Activated CD8-positive, alpha-beta memory T cell treated with anti-CD3 and anti-CD28 coated beads for 24 hours (primary cell): ENCODE measurements around the gene ZDHHC14.
A peak's percentile ranks its signal among the peaks of the same experiment; 100 is the strongest.
"Not testable (repeated sequence)": the region's sequence is repeated elsewhere in the genome, so short reads cannot be mapped to it uniquely, and the experiment has no call there.

Experiments used
- DNase-seq: peaks from one replicate; pipeline ENCODE4 v3.0.0-alpha.2; 2020

The ZDHHC14 gene

DNA sequence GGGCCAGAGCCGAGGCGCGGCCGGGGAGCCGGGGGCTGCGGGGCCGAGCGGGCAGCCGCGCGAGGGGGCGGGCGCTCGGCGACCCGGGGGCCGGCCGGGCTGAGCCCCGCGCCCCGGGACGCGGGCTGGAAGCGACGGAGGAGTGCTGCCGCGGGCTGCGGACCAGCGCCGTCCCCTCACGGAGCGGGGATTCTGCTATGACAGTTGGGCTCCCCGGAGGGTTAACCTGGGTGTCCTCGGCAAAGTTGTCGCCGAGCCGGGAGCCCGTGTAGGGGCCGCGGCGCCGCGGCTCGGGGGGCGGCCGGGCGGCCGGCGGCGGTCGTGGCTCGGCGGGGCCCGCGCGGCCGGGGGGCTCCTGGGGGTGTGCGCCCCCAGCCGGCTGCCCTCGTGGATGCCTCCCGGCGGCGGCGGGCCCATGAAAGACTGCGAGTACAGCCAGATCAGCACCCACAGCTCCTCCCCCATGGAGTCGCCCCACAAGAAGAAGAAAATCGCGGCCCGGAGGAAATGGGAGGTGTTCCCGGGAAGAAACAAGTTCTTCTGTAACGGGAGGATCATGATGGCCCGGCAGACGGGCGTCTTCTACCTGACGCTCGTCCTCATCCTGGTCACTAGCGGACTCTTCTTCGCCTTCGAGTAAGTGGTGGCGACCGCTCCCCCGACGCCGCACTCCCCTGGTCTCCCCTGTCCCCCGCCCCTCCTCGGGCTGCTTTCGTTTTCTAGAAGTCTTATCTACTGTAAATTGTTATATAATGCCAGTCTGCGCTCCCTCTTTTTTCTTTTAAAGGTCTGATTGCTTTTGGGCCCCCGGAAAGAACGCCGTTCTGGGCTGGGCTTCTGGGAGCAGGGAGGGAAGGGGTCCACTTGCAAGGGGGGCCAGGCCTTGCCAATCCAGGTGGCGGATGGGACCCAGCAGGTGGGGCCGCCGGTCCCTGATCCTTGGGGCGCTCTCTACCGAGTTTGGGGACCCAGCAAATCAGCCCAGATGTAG is 936 bp downstream of the ZDHHC14 start:
- DNase-seq: peak; percentile 84

- DNase-seq: no peak
Observed at GRCh38 chr6:157382821-157383220, 1.8 kb downstream of the ZDHHC14 start.

GRCh38 chr6:157383471-157383870 is 2.5 kb downstream of the ZDHHC14 start:
- no peak for DNase-seq

DNA sequence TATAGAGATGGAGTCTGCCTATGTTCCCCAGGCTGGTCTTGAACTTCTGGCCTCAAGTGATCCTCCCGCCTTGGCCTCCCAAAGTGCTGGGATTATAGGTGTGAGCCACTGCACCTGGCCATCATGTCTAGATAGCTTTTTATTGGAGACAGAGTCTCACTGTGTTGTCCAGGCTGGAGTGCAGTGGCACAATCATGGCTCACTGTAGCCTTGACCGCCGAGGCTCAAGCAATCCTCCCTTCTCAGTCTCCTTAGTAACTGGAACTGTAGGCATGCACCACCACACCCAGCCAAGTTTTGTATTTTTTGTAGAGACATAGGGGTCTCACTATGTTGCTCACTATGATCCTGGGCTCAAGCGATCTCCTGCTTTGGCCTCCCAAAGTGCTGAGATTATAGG is 4.0 kb downstream of the ZDHHC14 start:
- not testable (repeated sequence) for DNase-seq

- DNase-seq: no peak
Observed at GRCh38 chr6:157385482-157385881, 4.5 kb downstream of the ZDHHC14 start.

GRCh38 chr6:157386023-157386422 is 5.0 kb downstream of the ZDHHC14 start:
- no peak for DNase-seq

- DNase-seq: no peak
Observed at GRCh38 chr6:157386454-157386853, 5.5 kb downstream of the ZDHHC14 start.

- no peak for DNase-seq
Observed at GRCh38 chr6:157388924-157389323, 7.9 kb downstream of the ZDHHC14 start.

DNA sequence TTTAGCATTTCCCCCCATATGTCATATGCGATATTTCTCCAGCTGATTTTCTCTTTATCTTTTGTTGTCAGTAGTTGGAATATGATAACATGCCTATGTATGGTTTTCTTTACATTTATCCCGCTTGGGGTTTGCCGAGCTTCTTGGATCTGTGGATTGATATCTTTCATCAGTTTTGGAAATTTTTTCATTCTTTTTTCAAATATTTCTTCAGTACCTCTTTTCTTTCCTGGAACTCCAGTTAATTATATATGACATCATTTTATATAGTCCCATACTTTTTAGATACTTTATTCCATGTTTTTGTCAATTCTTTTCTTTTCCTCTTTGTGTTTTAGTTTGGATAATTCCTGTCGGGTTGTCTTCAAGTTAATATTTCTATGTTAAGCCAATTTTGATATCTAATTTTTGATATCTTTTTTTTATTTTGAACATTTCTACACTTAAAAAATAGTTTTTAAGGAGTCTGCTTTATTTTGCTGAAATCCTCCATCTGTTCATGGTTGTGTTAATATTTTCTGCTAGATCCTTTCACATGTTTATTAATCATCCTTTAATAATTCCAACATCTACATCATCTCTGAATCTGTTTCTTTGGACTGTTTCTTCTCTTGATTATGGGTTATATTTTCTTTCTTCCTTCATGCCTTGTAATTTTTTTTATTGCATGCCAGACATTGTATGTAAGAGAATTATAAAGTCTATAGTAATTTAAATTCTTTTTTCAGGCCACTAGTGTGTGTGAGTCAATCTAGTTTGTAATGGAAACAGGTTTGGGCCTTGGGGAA is 9.5 kb downstream of the ZDHHC14 start:
- no peak for DNase-seq

DNA sequence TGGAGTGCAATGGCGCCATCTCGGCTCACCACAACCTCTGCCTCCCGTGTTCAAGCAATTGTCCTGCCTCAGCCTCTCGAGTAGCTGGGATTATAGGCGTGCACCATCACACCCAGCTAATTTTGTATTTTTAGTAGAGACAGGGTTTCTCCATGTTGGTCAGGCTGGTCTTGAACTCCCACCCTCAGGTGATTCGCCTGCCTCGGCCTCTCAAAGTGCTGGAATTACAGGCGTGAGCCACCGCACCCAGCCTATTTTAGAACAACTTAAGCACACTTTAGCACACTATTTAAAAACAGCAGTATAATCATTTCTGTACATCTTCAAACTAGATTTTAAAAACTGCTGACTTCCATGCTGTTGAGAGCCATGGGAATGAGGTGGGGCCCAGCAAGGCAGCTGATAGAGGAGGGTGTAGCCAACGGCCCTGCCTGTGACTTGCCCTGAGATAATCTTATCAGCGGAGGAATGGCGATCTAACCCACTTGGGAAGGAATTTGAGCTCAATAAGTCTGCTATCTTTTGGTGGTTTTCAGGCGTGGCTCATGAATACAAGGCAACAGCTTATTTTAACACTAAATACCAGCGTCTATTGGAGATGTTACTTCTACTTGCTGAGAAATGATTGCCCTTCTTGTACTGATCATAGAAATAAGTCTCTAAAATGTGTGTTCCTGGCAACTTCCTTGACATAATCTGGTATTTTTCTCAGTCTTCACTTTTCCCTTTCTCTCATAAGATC is 12.1 kb downstream of the ZDHHC14 start:
- no peak for DNase-seq

DNA sequence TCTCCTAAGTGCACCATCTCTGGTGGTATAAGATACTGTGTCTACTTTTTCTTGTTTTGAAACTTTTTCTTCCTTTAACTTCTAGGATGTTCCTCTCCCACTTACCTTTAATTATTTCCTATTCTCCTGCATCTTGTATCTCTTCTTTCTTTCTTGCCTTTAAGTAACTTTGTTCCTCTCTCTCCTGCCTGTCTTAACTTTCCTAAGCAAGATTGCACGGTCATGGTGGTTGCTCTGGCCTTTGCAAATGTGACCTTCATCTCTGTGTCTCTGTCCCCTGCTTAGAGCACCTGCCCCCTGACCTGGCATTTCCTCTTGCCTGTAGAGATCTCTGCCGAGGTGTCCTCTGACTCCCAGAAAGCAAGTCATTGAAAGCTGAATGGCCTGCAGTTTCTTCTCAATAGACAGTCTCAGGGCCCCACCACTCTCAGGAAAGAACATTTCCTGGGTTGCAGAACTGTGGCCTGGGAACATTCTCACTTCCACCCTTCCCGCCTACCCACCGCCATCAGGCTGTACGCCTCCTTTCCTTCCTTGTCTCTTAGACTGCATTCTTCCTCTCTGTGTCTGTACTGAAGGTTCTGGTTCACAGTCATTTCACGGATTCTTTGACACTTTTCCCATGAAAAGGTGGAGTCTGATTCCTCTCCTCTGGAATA is 12.8 kb downstream of the ZDHHC14 start:
- DNase-seq: no peak

GRCh38 chr6:157395199-157395598 is 14.2 kb downstream of the ZDHHC14 start:
- DNase-seq: not testable (repeated sequence)

DNA sequence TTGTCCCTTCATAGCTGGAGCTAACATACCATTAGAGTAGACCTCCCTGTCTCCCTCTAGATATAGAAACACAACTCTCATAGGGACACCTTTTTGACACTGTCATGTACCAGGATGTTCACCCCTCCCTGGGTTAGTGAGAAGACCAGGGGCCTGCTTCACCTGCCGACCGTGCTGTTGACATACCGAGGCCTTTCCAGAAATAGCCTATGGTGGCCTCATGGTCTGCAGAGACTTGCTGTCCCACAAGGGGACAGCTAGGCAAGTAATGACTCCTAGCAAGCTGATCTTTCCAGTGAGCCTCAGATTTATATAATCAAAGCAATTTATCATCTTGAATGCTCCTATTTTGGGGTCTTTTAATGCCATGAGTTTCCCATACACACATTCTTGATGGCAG is 15.0 kb downstream of the ZDHHC14 start:
- DNase-seq: no peak

- DNase-seq: no peak
Observed at GRCh38 chr6:157397660-157398059, 16.7 kb downstream of the ZDHHC14 start.

- no peak for DNase-seq
Observed at GRCh38 chr6:157398151-157398550, 17.2 kb downstream of the ZDHHC14 start.

DNA sequence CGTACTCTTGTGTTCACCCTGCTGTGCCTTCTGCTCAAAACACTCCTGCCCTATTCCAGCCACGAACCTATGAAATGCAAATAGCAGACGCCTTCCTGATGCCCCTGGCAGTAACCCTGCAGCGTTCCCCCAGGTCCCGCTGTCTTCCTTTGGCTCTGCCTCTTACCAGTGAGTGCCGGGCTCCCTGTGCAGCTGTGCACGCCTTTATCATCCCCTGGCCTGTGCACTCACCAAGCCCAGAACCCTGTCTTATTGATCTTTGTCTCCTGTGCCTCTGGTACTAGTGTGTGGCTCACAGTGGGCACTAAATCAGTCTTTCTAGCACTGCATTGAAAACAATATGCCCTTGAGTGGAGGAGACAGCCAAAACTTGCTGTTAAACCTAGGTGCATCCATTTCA is 19.7 kb downstream of the ZDHHC14 start:
- DNase-seq: no peak

DNA sequence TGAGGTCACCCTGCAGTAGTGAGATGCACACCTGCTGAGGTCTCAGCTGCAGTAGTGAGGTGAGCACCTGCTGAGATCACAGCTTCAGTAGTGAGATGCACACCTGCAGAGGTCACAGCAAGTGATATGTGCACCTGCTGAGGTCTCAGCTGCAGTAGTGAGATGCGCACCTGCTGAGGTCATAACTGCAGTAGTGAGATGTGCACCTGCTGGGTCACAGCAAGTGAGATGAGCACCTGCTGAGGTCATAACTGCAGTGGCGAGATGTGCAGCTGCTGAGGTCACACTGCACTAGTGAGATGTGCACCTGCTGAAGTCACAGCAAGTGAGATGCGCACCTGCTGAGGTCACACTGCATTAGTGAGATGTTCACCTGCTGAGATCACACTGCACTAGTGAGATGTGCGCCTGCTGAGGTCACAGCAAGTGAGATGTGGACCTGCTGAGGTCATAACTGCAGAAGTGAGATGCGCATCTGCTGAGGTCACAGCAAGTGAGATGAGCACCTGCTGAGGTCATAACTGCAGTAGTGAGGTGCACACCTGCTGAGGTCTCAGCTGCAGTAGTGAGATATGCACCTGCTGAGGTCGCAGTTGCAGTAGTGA is 20.8 kb downstream of the ZDHHC14 start:
- no peak for DNase-seq

DNA sequence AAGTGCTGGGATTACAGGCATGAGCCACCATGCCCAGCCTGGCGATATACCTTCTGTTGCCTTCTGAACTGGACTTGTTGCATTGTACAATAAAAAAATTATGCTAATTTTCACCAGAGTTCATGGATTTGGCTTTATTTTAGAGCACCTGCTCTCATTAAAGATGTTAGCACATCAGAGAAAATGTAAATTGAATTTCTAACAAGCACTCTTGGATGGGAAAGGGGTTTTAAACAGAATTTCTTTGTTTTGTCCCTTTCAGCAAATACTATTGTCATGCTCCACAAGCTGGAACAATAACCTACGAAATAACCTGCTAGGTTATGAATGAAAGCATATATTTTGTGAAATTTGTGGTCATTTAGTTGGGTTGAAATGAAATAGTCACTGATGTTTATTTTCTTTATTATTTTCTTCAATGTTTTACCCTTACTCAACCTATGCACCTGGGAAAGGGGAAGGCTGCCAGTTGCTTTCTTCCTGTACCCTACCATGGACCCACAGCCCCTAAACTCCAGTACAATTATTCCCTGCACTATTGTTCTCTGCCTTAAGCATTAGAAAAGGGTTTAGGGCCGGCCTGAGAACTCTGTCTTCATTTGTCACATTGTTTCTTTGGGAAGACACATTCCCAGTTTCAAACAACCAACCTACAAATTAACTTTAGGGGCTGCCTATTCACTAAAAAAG is 22.2 kb downstream of the ZDHHC14 start:
- DNase-seq: no peak

DNA sequence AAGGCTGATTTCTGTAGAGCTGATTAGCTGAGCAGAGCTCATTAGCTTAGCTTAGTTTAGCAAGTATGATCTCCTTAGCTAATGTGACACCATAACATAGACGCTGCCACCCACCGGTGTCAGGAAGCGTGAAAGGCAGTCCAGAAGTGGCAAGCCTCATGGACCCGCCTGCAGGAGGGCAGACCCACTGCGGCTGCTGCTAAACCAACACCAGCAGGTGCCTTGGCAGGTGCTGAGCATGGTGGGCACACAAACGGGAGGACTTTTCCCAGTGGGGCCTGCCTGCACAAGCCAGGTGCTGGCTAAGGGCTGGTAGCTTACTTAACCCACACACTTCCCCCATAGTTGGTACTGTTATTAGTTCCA is 22.7 kb downstream of the ZDHHC14 start:
- no peak for DNase-seq

DNA sequence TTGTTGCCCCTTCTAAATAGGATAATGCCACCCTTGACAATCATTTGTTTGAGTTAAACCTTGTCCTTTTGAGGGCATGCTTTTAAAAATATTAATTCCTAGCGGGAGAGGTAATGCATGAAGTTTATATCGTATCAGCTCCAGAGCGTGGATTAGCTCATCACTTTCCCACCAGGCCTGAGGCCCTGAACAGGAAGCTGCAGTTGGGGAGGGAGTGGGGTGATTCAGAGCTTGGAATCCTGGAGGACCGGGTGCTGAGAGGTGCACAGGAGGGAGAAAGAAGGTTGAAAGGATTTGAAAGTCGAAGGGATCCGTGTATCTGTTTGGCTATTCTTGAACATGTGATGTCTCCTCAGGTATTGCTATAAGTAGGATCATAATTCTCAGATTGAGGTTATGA is 25.0 kb downstream of the ZDHHC14 start:
- no peak for DNase-seq

GRCh38 chr6:157406661-157407060 is 25.7 kb downstream of the ZDHHC14 start:
- DNase-seq: no peak

- DNase-seq: no peak
Observed at GRCh38 chr6:157407646-157408045, 26.7 kb downstream of the ZDHHC14 start.
